ENCODE measurements around the gene ENPP6.

The ENPP6 gene

DNA sequence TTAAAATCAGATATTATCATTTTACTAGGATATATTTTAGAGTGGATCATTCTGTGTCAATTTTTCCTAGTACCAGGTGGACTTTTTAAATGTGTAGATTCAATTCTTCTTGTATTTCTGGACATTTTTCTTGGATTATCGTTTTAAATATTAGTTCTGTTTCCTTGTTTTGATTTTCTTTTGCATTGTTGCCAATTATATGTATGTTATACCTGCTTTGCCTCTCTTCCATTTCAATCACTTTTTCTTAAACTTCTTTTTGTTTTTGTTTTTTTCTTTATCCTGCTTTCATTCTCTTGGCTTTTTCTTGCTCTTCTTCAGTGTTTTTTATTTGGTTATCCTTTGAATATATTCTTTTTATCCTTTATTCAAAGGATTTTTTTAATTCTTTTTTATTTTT is 171.5 kb downstream of the ENPP6 start:
- DNase-seq = no peak

DNA sequence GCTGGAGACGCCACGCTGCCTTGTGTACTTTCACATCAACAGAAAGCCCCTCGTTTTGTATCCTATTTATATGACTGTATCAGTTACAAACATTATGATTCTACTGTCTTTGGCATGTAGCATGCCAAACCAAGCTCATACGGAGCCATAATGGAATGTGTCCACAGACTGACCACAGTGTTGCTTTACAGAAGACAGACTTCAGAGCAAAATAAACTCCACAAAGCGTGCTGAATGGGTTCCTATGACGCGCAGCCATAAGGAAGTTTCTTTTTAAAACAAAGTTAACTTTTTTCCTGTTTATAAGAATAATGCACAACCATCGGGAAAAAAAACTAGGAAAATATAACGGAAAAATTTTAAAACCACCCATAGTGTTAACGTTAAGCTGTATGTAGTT is 176.5 kb downstream of the ENPP6 start:
- DNase-seq = no peak

DNA sequence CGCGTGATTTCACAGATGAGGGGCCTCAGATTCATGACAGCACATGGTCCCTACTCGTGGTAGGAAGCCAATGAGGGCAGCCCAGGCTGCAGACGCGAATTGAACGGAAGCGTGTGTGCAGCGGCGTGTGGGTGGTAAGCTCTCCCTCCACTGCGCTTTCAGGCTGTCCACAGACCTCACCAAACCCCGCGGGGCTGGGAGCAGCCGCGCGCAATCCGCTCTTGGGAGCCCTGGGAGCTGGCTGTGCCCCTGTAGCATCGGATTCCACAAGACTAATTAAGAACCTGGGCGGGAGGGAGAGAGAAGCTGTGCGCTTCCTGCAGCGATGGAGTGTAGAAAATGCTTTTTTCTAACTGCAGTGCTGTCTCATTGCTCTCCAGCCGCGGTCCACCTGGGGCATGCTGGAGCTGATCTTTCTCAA is 177.7 kb downstream of the ENPP6 start:
- peak; percentile 41 for DNase-seq
